ENCODE results near the gene PREX1. TPM values are rescaled to one million over a fixed set of nuclear protein-coding genes. Genes with fewer than 3 reads are reported as not detected.

The PREX1 gene
- total RNA-seq, 1 experiment from 2014 or later: 11.1 TPM

- no peak for DNase-seq (ENCODE audit: low read depth)
Measured at GRCh38 chr20:48720256-48720985, 107.4 kb downstream of the PREX1 start.

- DNase-seq (ENCODE audit: low read depth): no peak
Measured at GRCh38 chr20:48719598-48720255, 108.1 kb downstream of the PREX1 start.

- DNase-seq (ENCODE audit: low read depth): no peak
Measured at GRCh38 chr20:48718786-48719578, 108.8 kb downstream of the PREX1 start.

- no peak for DNase-seq (ENCODE audit: low read depth)
Measured at GRCh38 chr20:48717680-48718223, 110.0 kb downstream of the PREX1 start.

- no peak for DNase-seq (ENCODE audit: low read depth)
Measured at GRCh38 chr20:48717095-48717672, 110.6 kb downstream of the PREX1 start.

GRCh38 chr20:48716541-48716940 lies 111.3 kb downstream of the PREX1 start:
- no peak for DNase-seq (ENCODE audit: low read depth)

- DNase-seq (ENCODE audit: low read depth): no peak
Measured at GRCh38 chr20:48716086-48716485, 111.7 kb downstream of the PREX1 start.

GRCh38 chr20:48714764-48715163 lies 113.0 kb downstream of the PREX1 start:
- DNase-seq (ENCODE audit: low read depth): no peak

GRCh38 chr20:48711696-48712464 lies 115.9 kb downstream of the PREX1 start:
- no peak for DNase-seq (ENCODE audit: low read depth)

GRCh38 chr20:48711044-48711428 lies 116.8 kb downstream of the PREX1 start:
- no peak for DNase-seq (ENCODE audit: low read depth)

GRCh38 chr20:48710341-48711043 lies 117.3 kb downstream of the PREX1 start:
- no peak for DNase-seq (ENCODE audit: low read depth)

GRCh38 chr20:48709744-48710143 lies 118.1 kb downstream of the PREX1 start:
- no peak for DNase-seq (ENCODE audit: low read depth)

GRCh38 chr20:48709058-48709691 lies 118.6 kb downstream of the PREX1 start:
- no peak for DNase-seq (ENCODE audit: low read depth)

GRCh38 chr20:48708630-48709029 lies 119.2 kb downstream of the PREX1 start:
- no peak for DNase-seq (ENCODE audit: low read depth)

GRCh38 chr20:48708116-48708515 lies 119.7 kb downstream of the PREX1 start:
- no peak for DNase-seq (ENCODE audit: low read depth)

- DNase-seq (ENCODE audit: low read depth): no peak
Measured at GRCh38 chr20:48706710-48707365, 121.0 kb downstream of the PREX1 start.

- no peak for DNase-seq (ENCODE audit: low read depth)
Measured at GRCh38 chr20:48706116-48706656, 121.6 kb downstream of the PREX1 start.

GRCh38 chr20:48705240-48706115 lies 122.3 kb downstream of the PREX1 start:
- no peak for DNase-seq (ENCODE audit: low read depth)
